ENCODE measurements around the gene NDUFV3.
"Not testable (repeated sequence)": the region's sequence is repeated elsewhere in the genome, so short reads cannot be mapped to it uniquely, and the experiment has no call there.

GRCh38 chr21:42949094-42949755 is 56.1 kb downstream of the NDUFV3 start:
- TF ChIP-seq POLR2AphosphoS5, POLR2A, EP300 (IDR thresholded peaks at IDR 0.05): not testable (repeated sequence)
- TF ChIP-seq, protein P1, sequence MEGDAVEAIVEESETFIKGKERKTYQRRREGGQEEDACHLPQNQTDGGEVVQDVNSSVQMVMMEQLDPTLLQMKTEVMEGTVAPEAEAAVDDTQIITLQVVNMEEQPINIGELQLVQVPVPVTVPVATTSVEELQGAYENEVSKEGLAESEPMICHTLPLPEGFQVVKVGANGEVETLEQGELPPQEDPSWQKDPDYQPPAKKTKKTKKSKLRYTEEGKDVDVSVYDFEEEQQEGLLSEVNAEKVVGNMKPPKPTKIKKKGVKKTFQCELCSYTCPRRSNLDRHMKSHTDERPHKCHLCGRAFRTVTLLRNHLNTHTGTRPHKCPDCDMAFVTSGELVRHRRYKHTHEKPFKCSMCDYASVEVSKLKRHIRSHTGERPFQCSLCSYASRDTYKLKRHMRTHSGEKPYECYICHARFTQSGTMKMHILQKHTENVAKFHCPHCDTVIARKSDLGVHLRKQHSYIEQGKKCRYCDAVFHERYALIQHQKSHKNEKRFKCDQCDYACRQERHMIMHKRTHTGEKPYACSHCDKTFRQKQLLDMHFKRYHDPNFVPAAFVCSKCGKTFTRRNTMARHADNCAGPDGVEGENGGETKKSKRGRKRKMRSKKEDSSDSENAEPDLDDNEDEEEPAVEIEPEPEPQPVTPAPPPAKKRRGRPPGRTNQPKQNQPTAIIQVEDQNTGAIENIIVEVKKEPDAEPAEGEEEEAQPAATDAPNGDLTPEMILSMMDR (IDR thresholded peaks at IDR 0.05) = not testable (repeated sequence)
